Bronchial epithelial cell (primary cell): ENCODE results near the gene NMRK1. TPM values are rescaled to one million over a fixed set of nuclear protein-coding genes. Genes with fewer than 3 reads are reported as not detected.

Experiments used
- DNase-seq: peaks from one replicate; pipeline ENCODE4 v3.0.0-alpha.2; 2010; ENCODE audit warnings: low read depth
- FAIRE-seq: peaks from 2 replicates; lab custom pipeline; 2011; peaks lifted over from hg19 to GRCh38; lab: Jason Lieb, UNC
- H3K27me3 ChIP-seq: 2 replicates; pipeline ENCODE4 v1.5.1; 2011; ENCODE audit warnings: low read length; ENCODE audit not compliant: control insufficient read depth, insufficient read depth
- H3K36me3 ChIP-seq: 2 replicates; pipeline ENCODE4 v1.5.1; 2011; ENCODE audit warnings: low read length; ENCODE audit not compliant: control insufficient read depth, insufficient read depth
- H3K4me3 ChIP-seq: 2 replicates; pipeline ENCODE4 v1.5.1; 2011; ENCODE audit warnings: mild to moderate bottlenecking, low read depth, low read length, control low read depth
- total RNA-seq: library from RNA; depleted of rRNA; stranded (reverse); fragments of >200 nt; gene quantifications from 2 replicates; pipeline ENCODE4 v1.2.1, GENCODE V29; 2014
- TF ChIP-seq, protein P1 (sequence below): IDR thresholded peaks from 2 replicates; pipeline ENCODE4 v1.5.1; 2011; ENCODE audit warnings: mild to moderate bottlenecking, moderate library complexity, low read length, control low read depth, inconsistent platforms; ENCODE audit not compliant: insufficient read depth, severe bottlenecking

Gene NMRK1
- total RNA-seq, 1 donor from 2014 or later = 16.8 TPM

DNA sequence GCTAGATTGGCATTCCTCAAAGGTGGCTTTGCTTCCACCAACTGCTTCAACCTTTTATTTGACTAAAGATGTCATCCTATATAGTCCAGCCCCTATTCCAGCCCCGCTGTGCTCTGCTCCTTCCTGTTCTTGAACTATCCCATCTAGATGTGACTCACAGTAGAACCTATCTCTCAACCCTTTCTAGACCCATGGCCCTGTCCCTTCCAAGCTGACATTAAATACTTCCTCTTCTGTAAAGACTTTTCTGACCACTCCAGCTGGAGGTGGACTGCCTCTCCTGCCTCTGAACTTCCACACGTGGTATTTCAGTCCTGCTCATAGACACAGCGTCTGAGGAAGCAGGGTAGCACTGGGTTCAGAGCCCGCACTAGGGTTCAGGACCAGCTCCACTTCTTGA lies 32.7 kb upstream of the NMRK1 start:
- H3K4me3 ChIP-seq = no peak overlapping the region
- DNase-seq (no peak), FAIRE-seq (no peak)
- no peaks in the 10 kb centered on the region for H3K27me3 ChIP-seq
- TF ChIP-seq, protein P1, sequence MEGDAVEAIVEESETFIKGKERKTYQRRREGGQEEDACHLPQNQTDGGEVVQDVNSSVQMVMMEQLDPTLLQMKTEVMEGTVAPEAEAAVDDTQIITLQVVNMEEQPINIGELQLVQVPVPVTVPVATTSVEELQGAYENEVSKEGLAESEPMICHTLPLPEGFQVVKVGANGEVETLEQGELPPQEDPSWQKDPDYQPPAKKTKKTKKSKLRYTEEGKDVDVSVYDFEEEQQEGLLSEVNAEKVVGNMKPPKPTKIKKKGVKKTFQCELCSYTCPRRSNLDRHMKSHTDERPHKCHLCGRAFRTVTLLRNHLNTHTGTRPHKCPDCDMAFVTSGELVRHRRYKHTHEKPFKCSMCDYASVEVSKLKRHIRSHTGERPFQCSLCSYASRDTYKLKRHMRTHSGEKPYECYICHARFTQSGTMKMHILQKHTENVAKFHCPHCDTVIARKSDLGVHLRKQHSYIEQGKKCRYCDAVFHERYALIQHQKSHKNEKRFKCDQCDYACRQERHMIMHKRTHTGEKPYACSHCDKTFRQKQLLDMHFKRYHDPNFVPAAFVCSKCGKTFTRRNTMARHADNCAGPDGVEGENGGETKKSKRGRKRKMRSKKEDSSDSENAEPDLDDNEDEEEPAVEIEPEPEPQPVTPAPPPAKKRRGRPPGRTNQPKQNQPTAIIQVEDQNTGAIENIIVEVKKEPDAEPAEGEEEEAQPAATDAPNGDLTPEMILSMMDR = no peak
- H3K36me3 ChIP-seq = peaks cover 15% of the 10 kb centered on the region

DNA sequence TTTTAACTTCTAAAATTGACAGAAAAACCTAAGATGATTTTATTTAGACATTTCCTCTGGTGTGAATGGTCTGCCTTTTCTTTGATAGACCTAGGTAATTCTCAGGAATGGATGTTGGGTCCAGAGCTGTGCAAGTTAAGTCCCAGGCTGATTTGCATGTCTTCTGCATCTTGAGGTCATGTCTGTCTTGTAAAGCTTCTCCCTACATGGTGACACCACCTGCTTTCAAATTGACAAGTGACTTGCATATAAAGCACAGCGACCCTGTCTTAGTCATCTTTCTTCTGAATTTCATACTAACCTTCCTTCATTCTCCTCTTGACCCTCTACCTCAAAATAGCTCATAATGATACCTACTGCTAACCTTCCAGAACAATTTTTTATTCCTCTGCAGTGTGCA lies 29.6 kb upstream of the NMRK1 start:
- H3K36me3 ChIP-seq = peaks cover 15% of the 10 kb centered on the region
- TF ChIP-seq, protein P1 = no peak

DNA sequence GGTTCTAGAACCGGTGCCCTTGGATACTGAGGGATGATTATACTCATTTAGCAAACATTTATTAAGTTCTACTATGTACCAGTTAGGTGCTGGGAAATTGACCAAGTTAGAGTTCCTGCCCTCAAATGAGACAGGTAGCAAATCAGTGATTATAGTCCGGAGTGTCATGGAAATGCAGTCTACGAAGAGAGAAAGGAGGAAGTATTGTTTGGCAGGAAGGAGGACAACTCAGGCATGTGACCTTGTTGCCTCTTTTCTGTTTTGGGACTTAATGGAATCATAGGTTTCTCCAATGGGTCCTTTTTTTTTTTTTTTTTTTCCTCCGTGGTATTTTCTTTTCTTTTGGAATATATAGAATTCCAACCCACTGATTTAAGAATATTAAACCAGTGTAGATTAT lies 28.4 kb upstream of the NMRK1 start:
- Histone ChIP-seq H3K27me3 (no peaks in the 10 kb centered on the region), H3K36me3 (peaks cover 10% of the 10 kb centered on the region), H3K4me3 (no peak overlapping the region)
- FAIRE-seq (no peak), DNase-seq (no peak)
- TF ChIP-seq, protein P1 = no peak

More for the DNA sequence above, 29.6 kb upstream of the NMRK1 start:
- no peaks in the 10 kb centered on the region for H3K27me3 ChIP-seq
- no peak for FAIRE-seq
- H3K4me3 ChIP-seq = no peak overlapping the region
- DNase-seq = no peak

DNA sequence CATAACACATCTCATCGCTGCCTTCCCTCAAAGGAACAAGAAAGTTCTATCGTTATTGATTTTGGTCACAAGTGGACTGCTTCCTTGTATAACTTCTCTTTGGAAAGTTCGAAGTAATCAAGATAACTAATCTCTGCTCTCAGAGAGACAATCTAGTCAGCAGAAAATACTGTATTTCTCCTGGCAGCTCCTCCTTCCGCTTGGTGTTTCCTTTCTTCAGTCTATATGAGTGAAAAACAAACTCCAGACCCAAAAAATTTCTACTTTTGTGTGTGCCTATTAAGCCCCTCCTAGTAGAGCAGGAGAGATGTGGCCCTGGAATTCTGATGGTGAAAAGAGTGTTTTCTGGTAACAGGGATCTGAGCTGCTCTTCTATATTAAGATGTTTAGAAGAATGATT lies 24.8 kb upstream of the NMRK1 start:
- peak; percentile 50 for FAIRE-seq
- TF ChIP-seq, protein P1 = no peak
- Histone ChIP-seq H3K27me3 (no peaks in the 10 kb centered on the region), H3K36me3 (peaks cover 2% of the 10 kb centered on the region), H3K4me3 (no peak overlapping the region)
- DNase-seq = no peak

DNA sequence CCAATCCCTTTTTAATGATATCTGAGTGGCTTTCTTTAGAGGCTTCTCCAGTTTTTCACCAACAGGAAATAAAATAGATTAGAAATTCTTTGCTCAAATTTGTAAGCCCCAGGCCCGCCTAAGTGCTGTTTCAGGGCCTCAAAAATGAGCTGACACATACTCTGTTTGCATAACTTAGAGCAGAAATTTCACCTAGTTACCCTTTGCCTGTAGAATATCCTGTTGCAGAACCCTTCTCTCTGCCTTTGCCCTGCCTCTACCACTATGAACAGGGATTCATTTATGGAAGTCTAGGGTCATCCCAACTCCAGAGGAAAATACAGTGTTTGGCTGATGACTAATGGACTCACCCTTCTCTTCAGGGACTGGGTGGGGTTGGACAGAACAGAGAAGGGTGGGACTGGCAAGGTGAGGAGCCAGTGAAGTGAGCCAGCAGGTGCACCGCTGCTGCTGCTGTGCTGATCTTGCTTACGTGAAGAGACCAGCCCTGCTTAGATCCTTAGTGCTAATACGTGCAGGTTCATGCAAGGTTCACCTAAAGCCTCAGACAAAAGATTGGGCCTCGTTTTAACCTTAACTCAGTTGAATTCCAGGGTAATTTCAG lies 23.2 kb upstream of the NMRK1 start:
- DNase-seq (peak; percentile 88), FAIRE-seq (peak; percentile 95)
- TF ChIP-seq, protein P1 = no peak
- Histone ChIP-seq H3K36me3 (no peaks in the 10 kb centered on the region), H3K4me3 (no peak overlapping the region), H3K27me3 (no peaks in the 10 kb centered on the region)
